ENCODE results near the gene ELMOD2.

DNA sequence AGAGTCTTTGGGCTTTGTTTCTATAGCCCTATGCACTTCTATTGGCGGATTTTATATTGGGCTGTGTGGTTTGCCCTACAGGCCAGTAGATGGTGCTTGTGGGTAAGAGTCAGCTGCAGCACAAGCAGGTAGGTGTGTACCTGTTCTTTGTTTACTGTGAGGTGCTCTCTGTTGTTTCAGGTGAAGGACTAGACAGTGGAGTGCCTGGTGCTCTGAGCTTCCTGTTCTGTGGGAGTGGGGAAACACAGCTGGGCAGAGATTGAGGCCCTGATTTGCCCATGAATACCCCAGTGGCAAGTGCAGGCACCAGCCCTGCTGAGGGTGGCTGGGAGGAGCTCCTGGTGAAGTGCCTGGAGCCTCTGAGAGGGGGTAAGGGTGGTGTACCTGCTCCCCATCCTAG is 71.1 kb downstream of the ELMOD2 start:
- TF ChIP-seq CTCF (conservative IDR thresholded peaks at IDR 0.05 in 1 of 2, IDR thresholded peaks at IDR 0.05 in 1 of 2; ENCODE audit: low read depth in 1 of 2, low read length in 2 of 2): peak; percentile 45 to 51
- TF ChIP-seq EZH2 (IDR thresholded peaks at IDR 0.05; ENCODE audit: low read length, missing control alignments): no peak

All from fibroblast of lung (primary cell).